AG08395 (cell line): Measurements from ENCODE around the gene HPSE2.

ENCODE experiments used
- DNase-seq: peaks from one replicate; pipeline ENCODE4 v3.0.0; 2012; ENCODE audit warnings: mixed read lengths, low spot score

HPSE2 gene

GRCh38 chr10:98411166-98411565, 824.5 kb downstream of the HPSE2 start:
- no peak for DNase-seq

DNA sequence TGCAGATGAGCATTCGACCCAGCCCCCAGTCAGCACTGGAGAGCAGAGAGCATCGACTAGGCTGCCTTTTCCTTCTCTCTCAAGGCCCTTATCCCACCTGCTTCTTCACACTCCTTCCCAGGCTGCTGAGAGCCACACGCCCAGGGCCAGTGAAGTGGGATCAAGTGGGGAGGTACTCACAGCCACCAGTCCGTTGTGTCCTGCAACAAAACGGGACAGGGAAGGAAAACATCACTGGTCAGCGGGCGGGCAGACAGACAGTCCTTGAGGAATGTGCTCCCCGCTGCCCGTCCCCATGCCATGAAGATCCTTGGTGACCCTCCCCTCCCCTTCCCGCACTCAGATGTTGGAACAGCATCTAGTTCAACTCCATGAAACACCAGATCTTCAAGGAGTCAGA, 824.9 kb downstream of the HPSE2 start:
- no peak for DNase-seq

- DNase-seq = no peak
Observed at GRCh38 chr10:98410135-98410743, 825.4 kb downstream of the HPSE2 start.

- DNase-seq = no peak
Observed at GRCh38 chr10:98408799-98409198, 826.9 kb downstream of the HPSE2 start.

DNA sequence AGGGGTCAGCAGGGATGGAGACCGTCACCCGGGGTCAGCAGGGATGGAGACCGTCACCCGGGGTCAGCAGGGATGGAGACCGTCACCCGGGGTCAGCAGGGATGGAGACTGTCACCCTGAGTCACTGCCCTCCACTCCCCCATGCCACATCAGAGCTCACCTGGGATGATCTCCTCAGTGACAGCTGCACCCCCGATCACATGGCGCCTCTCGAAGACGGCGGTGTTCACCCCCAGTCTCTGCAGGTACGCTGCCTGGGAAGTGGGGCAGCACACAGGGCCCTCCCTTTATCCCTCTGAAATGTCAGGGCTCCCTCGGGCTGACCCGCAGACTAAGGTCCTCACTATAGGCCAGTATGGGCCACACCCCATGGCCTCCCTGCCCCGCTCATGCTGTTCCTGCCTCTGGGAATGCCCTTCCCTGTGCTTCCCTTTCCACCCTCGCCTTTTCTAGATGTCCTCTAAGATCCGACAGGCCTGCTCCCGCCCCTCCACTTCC, 827.9 kb downstream of the HPSE2 start:
- no peak for DNase-seq
